GM13976 (cell line): ENCODE measurements around the gene GAL3ST1.
"Not testable (repeated sequence)": the region's sequence is repeated elsewhere in the genome, so short reads cannot be mapped to it uniquely, and the experiment has no call there.

Experiments used
- DNase-seq: peaks from one replicate; pipeline ENCODE4 v3.0.0; 2012; ENCODE audit warnings: low spot score
- in situ Hi-C: fragments of 300-500 bp; cut with MboI; formaldehyde crosslinking; loops from one replicate; pipeline ENCODE4 v1.12.0; 2022; ENCODE audit warnings: low sequenced_read_pairs, mixed read lengths, inconsistent platforms; ENCODE audit not compliant: unreplicated experiment
- TF ChIP-seq, protein P1 (sequence below): IDR thresholded peaks from 2 replicates; pipeline ENCODE4 v1.5.1; 2012; ENCODE audit warnings: borderline replicate concordance, mild to moderate bottlenecking; ENCODE audit not compliant: insufficient read depth; ENCODE audit errors: extremely low read depth, missing control alignments, control extremely low read depth

The GAL3ST1 gene

DNA sequence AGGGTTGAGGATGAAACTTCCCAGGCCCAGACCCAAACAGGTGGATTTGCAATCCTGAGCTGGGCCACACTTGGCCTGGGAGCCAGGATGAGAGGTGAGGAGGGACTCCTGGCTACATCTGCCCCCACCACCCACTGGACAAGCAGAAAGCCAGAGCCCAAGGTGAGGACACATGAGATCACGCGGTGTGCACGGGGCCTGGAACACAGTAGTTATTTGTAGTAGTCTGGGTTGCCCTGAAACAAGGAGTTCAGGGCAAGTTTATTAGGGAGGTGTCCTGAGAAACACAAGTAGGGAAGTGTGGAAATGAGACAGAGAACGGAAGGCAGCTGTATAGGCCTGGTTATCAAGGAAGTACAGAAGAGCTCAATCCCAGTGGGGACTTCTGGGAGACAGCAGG is 27.3 kb downstream of the GAL3ST1 start:
- TF ChIP-seq, protein P1, sequence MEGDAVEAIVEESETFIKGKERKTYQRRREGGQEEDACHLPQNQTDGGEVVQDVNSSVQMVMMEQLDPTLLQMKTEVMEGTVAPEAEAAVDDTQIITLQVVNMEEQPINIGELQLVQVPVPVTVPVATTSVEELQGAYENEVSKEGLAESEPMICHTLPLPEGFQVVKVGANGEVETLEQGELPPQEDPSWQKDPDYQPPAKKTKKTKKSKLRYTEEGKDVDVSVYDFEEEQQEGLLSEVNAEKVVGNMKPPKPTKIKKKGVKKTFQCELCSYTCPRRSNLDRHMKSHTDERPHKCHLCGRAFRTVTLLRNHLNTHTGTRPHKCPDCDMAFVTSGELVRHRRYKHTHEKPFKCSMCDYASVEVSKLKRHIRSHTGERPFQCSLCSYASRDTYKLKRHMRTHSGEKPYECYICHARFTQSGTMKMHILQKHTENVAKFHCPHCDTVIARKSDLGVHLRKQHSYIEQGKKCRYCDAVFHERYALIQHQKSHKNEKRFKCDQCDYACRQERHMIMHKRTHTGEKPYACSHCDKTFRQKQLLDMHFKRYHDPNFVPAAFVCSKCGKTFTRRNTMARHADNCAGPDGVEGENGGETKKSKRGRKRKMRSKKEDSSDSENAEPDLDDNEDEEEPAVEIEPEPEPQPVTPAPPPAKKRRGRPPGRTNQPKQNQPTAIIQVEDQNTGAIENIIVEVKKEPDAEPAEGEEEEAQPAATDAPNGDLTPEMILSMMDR: no peak
- in situ Hi-C loops: no loop called here

DNA sequence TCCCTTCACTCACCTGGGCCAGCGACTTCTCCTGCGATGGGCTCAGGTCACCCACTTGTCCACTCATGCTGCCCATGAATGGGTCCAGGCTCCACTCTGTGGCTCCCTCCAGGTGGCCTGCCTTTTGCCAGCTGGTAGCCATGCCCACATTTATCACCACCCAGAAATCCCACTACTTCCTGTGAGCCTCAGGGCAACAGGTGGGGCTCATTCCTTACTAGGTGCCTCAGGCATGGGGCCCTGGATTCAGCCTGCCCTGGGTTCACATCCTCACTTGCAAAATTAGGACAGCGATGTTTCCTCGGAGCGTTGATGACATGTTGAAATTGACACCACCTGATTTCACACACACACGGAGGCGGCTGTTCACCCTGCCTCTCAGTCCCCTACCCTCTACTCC is 27.8 kb downstream of the GAL3ST1 start, which contains the start of gene SEC14L6:
SEC14L6 (minus strand) TSS at position 126 of the 400 bp plus-strand sequence; CDS start at position 67, 59 bp downstream.
- DNase-seq: no peak
- TF ChIP-seq, protein P1: no peak
- in situ Hi-C loops: no loop called here

More for the DNA sequence above, 27.3 kb downstream of the GAL3ST1 start:
- no peak for DNase-seq

GRCh38 chr22:30542811-30543188 is 31.7 kb downstream of the GAL3ST1 start:
- in situ Hi-C loops: no loop called here
- DNase-seq: no peak
- TF ChIP-seq, protein P1: no peak

DNA sequence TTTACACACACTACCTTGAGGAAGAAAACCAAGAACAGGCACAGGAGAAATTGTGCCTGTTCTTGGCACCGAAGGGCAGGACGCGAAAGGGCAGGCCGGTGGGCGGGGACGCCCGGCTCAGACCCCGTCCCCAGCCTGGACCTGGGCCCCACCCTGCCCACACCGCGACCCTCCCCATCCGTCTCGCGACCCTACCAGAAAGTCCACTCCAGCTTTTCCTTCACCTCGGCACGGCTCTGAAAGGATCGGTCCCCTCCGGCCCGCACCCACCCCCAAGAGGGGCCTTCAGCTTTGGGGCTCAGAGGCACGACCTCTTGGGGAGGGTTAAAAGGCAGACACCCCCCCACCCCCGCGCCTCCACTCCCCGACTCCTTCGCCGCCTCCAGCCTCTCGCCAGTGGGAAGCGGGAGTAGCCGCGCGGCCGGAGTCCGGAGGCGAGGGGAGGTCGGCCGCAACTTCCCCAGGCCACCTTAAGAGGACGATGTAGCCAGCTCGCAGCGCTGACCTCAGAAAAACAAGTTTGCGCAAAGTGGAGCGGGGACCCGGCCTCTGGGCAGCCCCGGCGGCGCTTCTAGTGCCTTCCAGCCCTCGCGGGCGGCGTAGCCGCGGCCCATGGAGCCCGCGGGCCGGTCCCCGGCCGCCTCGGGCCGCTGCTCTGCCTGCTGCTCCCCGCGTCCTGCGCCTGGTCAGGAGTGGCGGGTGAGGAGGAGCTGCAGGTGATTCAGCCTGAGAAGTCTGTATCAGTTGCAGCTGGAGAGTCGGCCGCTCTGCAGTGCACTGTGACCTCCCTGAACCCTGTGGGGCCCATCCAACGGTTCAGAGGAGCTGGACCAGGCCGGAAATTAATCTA is 32.3 kb downstream of the GAL3ST1 start:
- DNase-seq: no peak
- TF ChIP-seq, protein P1: no peak
- in situ Hi-C loops: no loop called here

- in situ Hi-C loops, DNase-seq: not testable (repeated sequence)
These were observed 33.0 kb downstream of the GAL3ST1 start for GRCh38 chr22:30541511-30541910.

DNA sequence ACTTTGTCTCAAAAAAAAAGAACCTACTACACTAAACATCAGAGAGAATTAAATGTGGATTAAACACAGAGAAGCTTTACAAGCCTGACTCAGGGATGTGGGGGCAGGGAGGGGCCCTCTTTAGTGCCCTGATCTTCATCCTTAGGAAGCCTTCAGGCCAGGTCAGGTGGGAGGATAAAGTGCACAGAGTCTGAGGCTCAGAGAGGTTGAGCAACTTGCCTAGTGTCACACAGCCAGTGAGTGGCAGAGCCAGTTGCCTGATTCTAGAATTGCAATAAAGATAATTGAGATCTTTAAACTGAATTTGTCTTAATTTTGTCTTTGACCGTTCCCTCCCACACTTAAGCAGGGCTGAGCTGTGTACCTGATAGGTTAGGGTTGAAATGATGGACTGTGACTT is 35.1 kb downstream of the GAL3ST1 start:
- TF ChIP-seq, protein P1: no peak
- no peak for DNase-seq
- in situ Hi-C loops: no loop called here

- DNase-seq: no peak
- TF ChIP-seq, protein P1: no peak
- in situ Hi-C loops: no loop called here
These were observed 36.2 kb downstream of the GAL3ST1 start for GRCh38 chr22:30538280-30538679.
